ENCODE results near the gene GDF9. TPM values are rescaled to one million over a fixed set of nuclear protein-coding genes. Genes with fewer than 3 reads are reported as not detected.
"Not testable (repeated sequence)": the region's sequence is repeated elsewhere in the genome, so short reads cannot be mapped to it uniquely, and the experiment has no call there.

The GDF9 gene
- total RNA-seq, 3 donors from 2014 or later: 0.33 to 0.64 (median 0.44) TPM

DNA sequence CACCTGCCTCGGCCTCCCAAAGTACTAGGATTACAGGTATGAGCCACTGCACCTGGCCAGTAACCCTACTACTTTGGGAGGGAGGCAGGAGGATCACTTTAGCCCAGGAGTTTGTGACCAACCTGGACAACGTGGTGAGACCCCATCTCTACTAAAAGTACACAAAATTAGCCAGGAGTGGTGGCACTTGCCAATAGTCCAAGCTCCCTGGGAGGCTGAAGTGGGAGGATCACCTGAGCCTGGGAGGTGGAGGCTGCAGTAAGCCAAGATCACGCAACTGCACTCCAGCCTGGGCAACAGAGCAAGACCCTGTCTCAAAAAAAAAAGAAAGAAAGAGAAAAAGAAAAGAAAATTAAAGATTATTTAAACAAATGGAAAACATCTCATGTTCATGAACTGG lies 10.3 kb downstream of the GDF9 start:
- no peak for DNase-seq (ENCODE audit: low spot score in 2 of 2)
- no peaks in the 10 kb centered on the region for H3K27me3 ChIP-seq
- TF ChIP-seq, protein P1, sequence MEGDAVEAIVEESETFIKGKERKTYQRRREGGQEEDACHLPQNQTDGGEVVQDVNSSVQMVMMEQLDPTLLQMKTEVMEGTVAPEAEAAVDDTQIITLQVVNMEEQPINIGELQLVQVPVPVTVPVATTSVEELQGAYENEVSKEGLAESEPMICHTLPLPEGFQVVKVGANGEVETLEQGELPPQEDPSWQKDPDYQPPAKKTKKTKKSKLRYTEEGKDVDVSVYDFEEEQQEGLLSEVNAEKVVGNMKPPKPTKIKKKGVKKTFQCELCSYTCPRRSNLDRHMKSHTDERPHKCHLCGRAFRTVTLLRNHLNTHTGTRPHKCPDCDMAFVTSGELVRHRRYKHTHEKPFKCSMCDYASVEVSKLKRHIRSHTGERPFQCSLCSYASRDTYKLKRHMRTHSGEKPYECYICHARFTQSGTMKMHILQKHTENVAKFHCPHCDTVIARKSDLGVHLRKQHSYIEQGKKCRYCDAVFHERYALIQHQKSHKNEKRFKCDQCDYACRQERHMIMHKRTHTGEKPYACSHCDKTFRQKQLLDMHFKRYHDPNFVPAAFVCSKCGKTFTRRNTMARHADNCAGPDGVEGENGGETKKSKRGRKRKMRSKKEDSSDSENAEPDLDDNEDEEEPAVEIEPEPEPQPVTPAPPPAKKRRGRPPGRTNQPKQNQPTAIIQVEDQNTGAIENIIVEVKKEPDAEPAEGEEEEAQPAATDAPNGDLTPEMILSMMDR (IDR thresholded peaks at IDR 0.05): no peak
- H3K4me3 ChIP-seq: no peak overlapping the region
- no peaks in the 10 kb centered on the region for H3K36me3 ChIP-seq
- H3K27ac ChIP-seq: no peak overlapping the region
- intact Hi-C loops (cut with DNase I; ENCODE audit: low total_unique reads): no loop called here
- no peaks in the 10 kb centered on the region for H3K4me1 ChIP-seq
- H3K9me3 ChIP-seq: no peaks in the 10 kb centered on the region

DNA sequence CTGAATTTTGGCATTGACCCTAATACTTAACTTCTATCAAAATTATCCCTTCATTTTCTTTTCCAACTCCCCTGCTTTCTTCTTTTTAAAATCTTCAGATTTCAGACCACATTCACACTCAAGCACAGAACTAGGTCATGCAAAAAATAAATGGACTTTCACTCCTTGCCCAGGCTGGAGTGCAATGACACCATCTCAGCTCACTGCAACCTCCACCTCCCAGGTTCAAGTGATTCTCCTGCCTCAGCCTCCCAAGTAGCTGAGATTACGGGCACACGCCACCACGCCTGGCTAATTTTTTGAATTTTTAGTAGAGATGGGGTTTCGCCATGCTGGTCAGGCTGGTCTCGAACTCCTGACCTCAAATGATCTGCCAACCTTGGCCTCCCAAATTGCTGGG lies 11.3 kb downstream of the GDF9 start:
- H3K4me1 ChIP-seq; H3K27ac ChIP-seq; H3K36me3 ChIP-seq; intact Hi-C loops (cut with DNase I; ENCODE audit: low total_unique reads); H3K4me3 ChIP-seq; DNase-seq (ENCODE audit: low spot score in 2 of 2); H3K9me3 ChIP-seq; H3K27me3 ChIP-seq: not testable (repeated sequence)

DNA sequence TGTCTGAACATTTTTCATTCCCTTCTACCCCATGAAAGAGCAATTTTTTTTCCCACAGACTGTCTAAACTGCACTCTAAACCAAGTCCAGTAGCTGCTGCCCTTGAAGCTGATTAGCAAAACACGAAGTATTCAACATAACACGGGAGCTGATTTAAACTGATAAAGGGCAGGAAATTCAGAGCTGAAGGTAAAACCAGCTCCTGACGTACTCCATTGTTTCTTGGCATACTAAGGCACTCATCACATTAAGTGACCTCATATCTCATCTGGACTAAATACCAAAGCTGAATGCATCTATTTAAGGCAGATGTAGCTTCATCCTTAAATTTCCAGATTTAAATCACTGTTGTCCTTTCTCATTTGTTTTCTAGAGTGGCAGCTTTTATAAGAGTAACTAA lies 12.0 kb downstream of the GDF9 start:
- DNase-seq (ENCODE audit: low spot score in 2 of 2): no peak
- H3K36me3 ChIP-seq: no peaks in the 10 kb centered on the region
- H3K9me3 ChIP-seq: no peaks in the 10 kb centered on the region
- intact Hi-C loops (cut with DNase I; ENCODE audit: low total_unique reads): no loop called here
- H3K27ac ChIP-seq: no peak overlapping the region
- H3K4me3 ChIP-seq: no peak overlapping the region
- TF ChIP-seq POLR2AphosphoS5 (IDR thresholded peaks at IDR 0.05) (no peak), POLR2A (IDR thresholded peaks at IDR 0.05) (no peak)
- TF ChIP-seq, protein P1 (IDR thresholded peaks at IDR 0.05): no peak
- no peaks in the 10 kb centered on the region for H3K27me3 ChIP-seq
- H3K4me1 ChIP-seq: no peaks in the 10 kb centered on the region

GRCh38 chr5:132853790-132854189 lies 12.5 kb downstream of the GDF9 start:
- no peaks in the 10 kb centered on the region for H3K4me1 ChIP-seq
- TF ChIP-seq, protein P1 (IDR thresholded peaks at IDR 0.05): no peak
- TF ChIP-seq POLR2A (IDR thresholded peaks at IDR 0.05) (no peak), POLR2AphosphoS5 (IDR thresholded peaks at IDR 0.05) (no peak)
- intact Hi-C loops (cut with DNase I; ENCODE audit: low total_unique reads): no loop called here
- no peaks in the 10 kb centered on the region for H3K36me3 ChIP-seq
- H3K4me3 ChIP-seq: no peak overlapping the region
- H3K27ac ChIP-seq: no peak overlapping the region
- H3K9me3 ChIP-seq: no peaks in the 10 kb centered on the region
- no peaks in the 10 kb centered on the region for H3K27me3 ChIP-seq
- DNase-seq (ENCODE audit: low spot score in 2 of 2): no peak

DNA sequence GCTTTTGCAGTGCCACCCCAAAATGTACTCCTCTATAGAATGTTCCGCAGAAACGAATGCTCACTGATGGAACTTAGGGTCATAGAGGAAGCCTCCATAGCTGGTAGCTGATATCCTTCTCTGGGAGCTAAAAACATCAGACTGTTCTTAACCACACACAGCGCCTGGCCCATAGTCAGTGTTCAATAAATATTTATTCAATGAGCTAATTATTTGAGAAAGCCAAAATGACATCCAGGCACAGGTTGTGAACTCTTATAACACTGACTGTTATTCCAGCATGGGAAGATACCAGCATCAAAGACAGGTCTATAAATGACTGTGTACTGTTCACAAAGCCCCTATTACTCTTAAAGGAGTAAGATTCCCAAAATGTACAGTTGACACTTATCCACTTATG lies 12.9 kb downstream of the GDF9 start:
- no peaks in the 10 kb centered on the region for H3K9me3 ChIP-seq
- intact Hi-C loops (cut with DNase I; ENCODE audit: low total_unique reads): no loop called here
- TF ChIP-seq, protein P1 (IDR thresholded peaks at IDR 0.05): no peak
- no peak for TF ChIP-seq POLR2A (IDR thresholded peaks at IDR 0.05)
- no peak for TF ChIP-seq POLR2AphosphoS5 (IDR thresholded peaks at IDR 0.05)
- no peak for DNase-seq (ENCODE audit: low spot score in 2 of 2)
- no peaks in the 10 kb centered on the region for H3K27me3 ChIP-seq
- no peak overlapping the region for H3K27ac ChIP-seq
- H3K4me3 ChIP-seq: no peak overlapping the region
- H3K36me3 ChIP-seq: no peaks in the 10 kb centered on the region
- H3K4me1 ChIP-seq: no peaks in the 10 kb centered on the region

GRCh38 chr5:132850066-132850465 lies 16.2 kb downstream of the GDF9 start:
- intact Hi-C loops (cut with DNase I; ENCODE audit: low total_unique reads): no loop called here
- TF ChIP-seq, protein P1 (IDR thresholded peaks at IDR 0.05): no peak
- TF ChIP-seq POLR2AphosphoS5 (IDR thresholded peaks at IDR 0.05) (no peak), POLR2A (IDR thresholded peaks at IDR 0.05) (no peak)
- H3K4me3 ChIP-seq: no peak overlapping the region
- H3K27me3 ChIP-seq: no peaks in the 10 kb centered on the region
- DNase-seq (ENCODE audit: low spot score in 2 of 2): no peak
- H3K4me1 ChIP-seq: no peaks in the 10 kb centered on the region
- no peak overlapping the region for H3K27ac ChIP-seq
- H3K36me3 ChIP-seq: no peaks in the 10 kb centered on the region
- no peaks in the 10 kb centered on the region for H3K9me3 ChIP-seq

Data from breast epithelium (tissue), 4 donors.